T47D (cell line): ENCODE measurements around the gene EN2.

Experiments
- DNase-seq, 2 experiments: peaks; one replicate each; pipeline versions ENCODE4 v3.0.0 to v3.0.0-alpha.2; 2011 to 2012; ENCODE audit warnings: low read depth in 1 of 2, low spot score in 1 of 2
- JUND ChIP-seq: IDR thresholded peaks from 2 replicates; pipeline ENCODE4 v1.6.1; 2012; ENCODE audit warnings: low read depth
- in situ Hi-C: cut with HindIII; loops from 2 replicates; pipeline ENCODE4 v1.10.0; 2016; ENCODE audit warnings: low sequenced_read_pairs, low pct_unique_long_range_greater_than_20kb

Gene EN2

GRCh38 chr7:155448632-155449007, 9.3 kb upstream of the EN2 start:
- TF ChIP-seq JUND: no peak
- DNase-seq: no peak
- in situ Hi-C loops: no loop called here

DNA sequence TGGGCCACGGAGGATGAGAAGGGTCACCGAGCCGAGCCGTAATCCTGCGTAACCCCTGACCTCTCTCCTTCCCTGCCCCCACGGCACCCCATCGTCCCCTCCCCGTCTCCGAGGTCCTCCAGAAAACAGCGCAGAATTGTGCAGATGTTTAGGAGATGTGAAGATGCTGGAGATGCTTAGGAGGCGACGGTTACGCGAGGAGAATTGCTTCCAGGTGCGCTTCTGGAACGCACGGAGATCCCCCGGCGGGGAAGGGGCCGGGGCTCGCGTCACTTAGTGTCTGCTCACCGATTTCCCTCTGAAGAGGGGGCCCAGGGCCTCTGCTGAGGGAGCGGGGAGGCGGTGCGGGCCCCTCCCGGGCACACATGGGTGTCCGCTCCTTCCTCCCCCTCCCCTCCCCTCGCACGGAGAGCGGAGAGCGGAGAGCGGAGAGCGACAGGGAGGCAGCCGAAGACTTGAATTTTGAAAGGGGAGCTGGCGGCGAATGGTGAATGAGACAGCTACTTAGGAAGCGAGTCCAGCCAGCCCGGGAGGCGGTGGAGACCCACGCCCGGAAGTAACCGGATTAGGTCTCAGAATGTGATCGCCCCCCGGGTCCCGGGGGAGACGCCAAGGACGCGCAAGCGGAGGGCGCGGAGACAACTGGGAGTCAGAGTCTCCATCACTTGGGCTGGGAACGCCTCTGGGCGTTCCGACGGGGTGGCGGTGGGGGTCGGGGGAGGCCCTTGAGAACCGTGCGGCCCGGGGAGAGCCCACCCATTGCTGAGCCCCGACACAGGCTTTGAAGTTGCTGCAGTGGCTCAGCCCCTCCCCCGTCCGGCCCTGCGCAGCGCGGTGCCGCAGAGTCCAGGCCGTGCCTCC, 8.7 kb upstream of the EN2 start:
- TF ChIP-seq JUND: no peak
- no peak for DNase-seq
- in situ Hi-C loops: no loop called here

DNA sequence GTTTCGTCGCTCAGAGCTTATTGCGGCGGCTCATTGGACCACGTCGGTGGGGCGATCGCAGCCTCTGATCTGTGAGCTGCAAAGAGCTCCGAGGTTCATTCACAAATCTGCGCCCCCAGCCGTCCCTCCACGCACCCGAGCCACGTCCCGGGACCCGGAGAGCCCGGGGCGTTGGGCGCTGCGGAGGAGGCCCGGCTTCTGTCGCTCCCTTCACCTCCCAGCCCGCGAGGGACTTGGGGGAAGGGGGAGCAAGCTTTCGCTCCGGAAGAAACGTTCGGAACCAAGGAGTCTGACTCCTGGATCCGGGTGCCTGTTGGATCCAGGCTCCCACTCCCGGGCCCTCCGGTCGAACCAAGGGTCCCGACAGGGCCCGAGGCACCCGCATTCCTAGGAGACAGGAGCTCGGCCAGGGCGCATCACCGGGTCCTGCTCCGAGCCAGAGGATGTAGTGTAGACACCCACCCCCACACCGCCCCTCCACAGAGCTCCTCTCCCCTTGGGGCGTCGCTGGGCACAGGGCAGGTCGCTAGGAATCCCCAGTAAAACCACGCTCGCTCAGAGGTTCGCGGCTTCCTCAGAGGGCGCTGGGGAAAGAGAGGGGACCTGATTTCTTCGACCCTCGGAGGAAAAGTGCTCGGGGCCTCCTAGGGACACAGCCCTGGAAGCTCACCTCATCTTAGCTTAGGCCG, 7.9 kb upstream of the EN2 start:
- in situ Hi-C loops: no loop called here
- no peak for DNase-seq
- no peak for TF ChIP-seq JUND

DNA sequence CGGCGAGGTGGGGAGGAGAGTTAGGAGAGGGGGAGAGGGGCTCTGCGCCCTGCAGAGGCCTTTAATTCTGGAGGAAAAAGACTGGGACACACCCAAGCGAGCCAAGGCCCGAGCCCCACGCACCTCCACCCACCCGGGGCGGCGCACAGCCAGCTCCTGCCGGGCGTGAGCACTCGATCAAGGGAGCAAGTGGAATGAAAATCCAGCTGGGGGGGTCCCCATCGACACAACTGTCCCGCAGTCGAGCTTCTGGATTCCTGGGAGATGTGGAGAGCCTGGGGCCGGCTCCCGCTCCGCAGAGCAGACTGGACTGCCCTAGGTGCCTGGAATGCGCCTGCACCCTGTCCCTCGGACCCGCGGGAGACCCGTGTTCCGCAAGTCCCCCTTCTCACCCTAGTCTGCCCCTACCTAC, 7.4 kb upstream of the EN2 start:
- in situ Hi-C loops: no loop called here
- no peak for DNase-seq
- no peak for TF ChIP-seq JUND

- in situ Hi-C loops: no loop called here
- no peak for TF ChIP-seq JUND
- no peak for DNase-seq
Observed at GRCh38 chr7:155450970-155451801, 6.7 kb upstream of the EN2 start.

GRCh38 chr7:155451840-155452239, 6.1 kb upstream of the EN2 start:
- no peak for TF ChIP-seq JUND
- DNase-seq: no peak
- in situ Hi-C loops: no loop called here

- DNase-seq: no peak
- no peak for TF ChIP-seq JUND
- in situ Hi-C loops: no loop called here
Observed at GRCh38 chr7:155452505-155453295, 5.2 kb upstream of the EN2 start.

- in situ Hi-C loops: no loop called here
- TF ChIP-seq JUND: no peak
- DNase-seq: no peak
Observed at GRCh38 chr7:155453296-155454182, 4.4 kb upstream of the EN2 start.

- no peak for TF ChIP-seq JUND
- no peak for DNase-seq
- in situ Hi-C loops: no loop called here
Observed at GRCh38 chr7:155454183-155455112, 3.5 kb upstream of the EN2 start.

DNA sequence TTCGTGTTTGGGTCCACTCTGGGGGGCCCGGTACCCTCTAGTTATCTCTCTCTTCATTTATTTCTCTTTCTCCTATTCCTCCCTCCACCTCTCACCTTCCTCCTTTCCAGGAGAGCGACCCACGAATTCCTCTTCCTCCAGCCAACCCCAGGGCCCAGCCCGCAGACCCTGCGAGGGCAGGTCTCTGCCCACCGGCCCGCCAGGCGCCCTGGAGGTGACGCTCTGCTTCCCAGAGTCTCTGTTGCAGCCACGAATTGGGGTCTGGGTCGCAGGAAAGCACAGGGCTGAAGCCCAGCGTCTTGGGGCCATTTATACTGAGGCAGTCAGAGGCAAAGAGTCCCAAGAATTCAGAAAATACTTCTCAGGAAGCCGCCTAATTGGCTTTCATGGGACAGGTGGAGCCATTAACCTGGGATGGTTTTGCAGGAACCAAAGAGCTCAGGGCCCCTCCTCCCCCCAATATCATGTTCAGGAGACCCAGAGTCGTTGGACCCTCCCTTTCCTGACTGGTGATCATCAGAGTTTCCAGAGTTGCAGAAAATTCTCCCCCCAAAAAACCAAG, 2.7 kb upstream of the EN2 start:
- in situ Hi-C loops: no loop called here
- TF ChIP-seq JUND: no peak

More for the DNA sequence above, 2.7 kb upstream of the EN2 start:
- DNase-seq: no peak
